Measurements from ENCODE around the gene TSNAX. TPM values are rescaled to one million over a fixed set of nuclear protein-coding genes. Genes with fewer than 3 reads are reported as not detected.

TSNAX gene
- total RNA-seq, 1 donor from 2014 or later = 35.6 TPM

- no peak overlapping the region for H3K27ac Mint-ChIP-seq
- H3K27me3 Mint-ChIP-seq = no peaks in the 10 kb centered on the region
Observed at GRCh38 chr1:231553320-231553719, 24.9 kb downstream of the TSNAX start.

GRCh38 chr1:231554969-231555368 lies 26.5 kb downstream of the TSNAX start:
- Mint-ChIP-seq H3K27me3 (no peaks in the 10 kb centered on the region), H3K36me3 (ENCODE audit: insufficient read depth) (peaks cover 9% of the 10 kb centered on the region), H3K4me1 (ENCODE audit: low read depth) (no peaks in the 10 kb centered on the region)

More at GRCh38 chr1:231553320-231553719, 24.9 kb downstream of the TSNAX start:
- Mint-ChIP-seq H3K4me3 (ENCODE audit: low read depth) (no peak overlapping the region), H3K4me1 (ENCODE audit: low read depth) (no peaks in the 10 kb centered on the region), H3K9me3 (ENCODE audit: low read depth) (no peaks in the 10 kb centered on the region), H3K36me3 (ENCODE audit: insufficient read depth) (peaks cover 7% of the 10 kb centered on the region)
- no peak for DNase-seq (ENCODE audit: low spot score, unreplicated experiment)
- TF ChIP-seq CTCF (IDR thresholded peaks at IDR 0.05; ENCODE audit: unreplicated experiment) = no peak

GRCh38 chr1:231557411-231557810 lies 28.9 kb downstream of the TSNAX start:
- DNase-seq (ENCODE audit: low spot score, unreplicated experiment) = no peak
- no peak overlapping the region for H3K4me3 Mint-ChIP-seq (ENCODE audit: low read depth)
- H3K27me3 Mint-ChIP-seq = no peaks in the 10 kb centered on the region
- H3K27ac Mint-ChIP-seq = no peak overlapping the region
- H3K9me3 Mint-ChIP-seq (ENCODE audit: low read depth) = no peaks in the 10 kb centered on the region
- TF ChIP-seq CTCF (IDR thresholded peaks at IDR 0.05; ENCODE audit: unreplicated experiment) = no peak
- H3K36me3 Mint-ChIP-seq (ENCODE audit: insufficient read depth) = peaks cover 11% of the 10 kb centered on the region
- H3K4me1 Mint-ChIP-seq (ENCODE audit: low read depth) = no peaks in the 10 kb centered on the region

More at GRCh38 chr1:231554969-231555368, 26.5 kb downstream of the TSNAX start:
- no peak overlapping the region for H3K4me3 Mint-ChIP-seq (ENCODE audit: low read depth)
- H3K9me3 Mint-ChIP-seq (ENCODE audit: low read depth) = no peaks in the 10 kb centered on the region
- no peak for DNase-seq (ENCODE audit: low spot score, unreplicated experiment)
- TF ChIP-seq CTCF (IDR thresholded peaks at IDR 0.05; ENCODE audit: unreplicated experiment) = no peak
- H3K27ac Mint-ChIP-seq = no peak overlapping the region

- Mint-ChIP-seq H3K4me1 (ENCODE audit: low read depth) (no peaks in the 10 kb centered on the region), H3K36me3 (ENCODE audit: insufficient read depth) (peaks cover 13% of the 10 kb centered on the region), H3K27me3 (no peaks in the 10 kb centered on the region), H3K9me3 (ENCODE audit: low read depth) (no peaks in the 10 kb centered on the region), H3K27ac (no peak overlapping the region), H3K4me3 (ENCODE audit: low read depth) (no peak overlapping the region)
- DNase-seq (ENCODE audit: low spot score, unreplicated experiment) = no peak
- TF ChIP-seq CTCF (IDR thresholded peaks at IDR 0.05; ENCODE audit: unreplicated experiment) = no peak
Observed at GRCh38 chr1:231557898-231558707, 29.6 kb downstream of the TSNAX start.

- Mint-ChIP-seq H3K4me1 (ENCODE audit: low read depth) (no peaks in the 10 kb centered on the region), H3K27ac (no peak overlapping the region), H3K4me3 (ENCODE audit: low read depth) (no peak overlapping the region), H3K36me3 (ENCODE audit: insufficient read depth) (peaks cover 15% of the 10 kb centered on the region), H3K9me3 (ENCODE audit: low read depth) (no peaks in the 10 kb centered on the region), H3K27me3 (no peaks in the 10 kb centered on the region)
- DNase-seq (ENCODE audit: low spot score, unreplicated experiment) = no peak
- TF ChIP-seq CTCF (IDR thresholded peaks at IDR 0.05; ENCODE audit: unreplicated experiment) = no peak
Observed at GRCh38 chr1:231558708-231559185, 30.3 kb downstream of the TSNAX start.
